Tibial artery (tissue), 4 donors: ENCODE measurements around the gene ACTR8.

ENCODE experiments used
- DNase-seq, 2 donors: peaks; one replicate each; pipeline ENCODE4 v3.0.0-alpha.2; 2019
- H3K27ac ChIP-seq, 2 donors: fragments of 200-600 bp; sonication (generic) in 1 of 2; 1 replicate in 1 of 2; 2 replicates in 1 of 2; pipeline ENCODE4 v1.5.1; 2018 to 2019; ENCODE audit warnings: mild to moderate bottlenecking in 1 of 2
- H3K27me3 ChIP-seq, 2 donors: fragments of 200-600 bp; sonication (generic) in 1 of 2; one replicate each; pipeline versions ENCODE4 v1.5.1 to v1.6.0; 2016 to 2019
- H3K36me3 ChIP-seq, 3 donors: fragments of 200-600 bp; sonication (generic) in 2 of 3; one replicate each; pipeline ENCODE4 v1.5.1; 2016 to 2019; ENCODE audit warnings: mild to moderate bottlenecking in 2 of 3
- H3K4me1 ChIP-seq, 4 donors: fragments of 200-600 bp; sonication (generic) in 2 of 4; 1 replicate in 3 of 4; 2 replicates in 1 of 4; pipeline ENCODE4 v1.5.1; 2016 to 2019
- H3K4me3 ChIP-seq, 2 donors: fragments of 200-600 bp; sonication (generic) in 1 of 2; 1 replicate in 1 of 2; 2 replicates in 1 of 2; pipeline ENCODE4 v1.5.1; 2018 to 2019; ENCODE audit warnings: mild to moderate bottlenecking in 2 of 2
- H3K9me3 ChIP-seq, 3 donors: fragments of 200-600 bp; sonication (generic) in 1 of 3; one replicate each; pipeline ENCODE4 v1.5.1; 2016 to 2019
- intact Hi-C: fragments of 100-400 bp; cut with DNase I; formaldehyde crosslinking; loops from one replicate; pipeline ENCODE4 v1.15.0; 2023; ENCODE audit warnings: low total_unique reads
- TF ChIP-seq, protein P1 (sequence below), 2 experiments: fragments of 200-600 bp in 1 of 2; fragments of 450-650 bp in 1 of 2; IDR thresholded peaks; one replicate each; pipeline ENCODE4 v1.5.1; 2017 to 2019; ENCODE audit warnings: antibody characterized with exemption in 2 of 2, mild to moderate bottlenecking in 1 of 2, moderate library complexity in 1 of 2

ACTR8 gene

GRCh38 chr3:53862241-53862640, 19.7 kb downstream of the ACTR8 start:
- Histone ChIP-seq H3K36me3 (peaks cover 44 to 88% (median 68%) of the 10 kb centered on the region in 3 donors), H3K27ac (no peak overlapping the region), H3K4me3 (no peak overlapping the region), H3K4me1 (no peaks in the 10 kb centered on the region), H3K27me3 (no peaks in the 10 kb centered on the region), H3K9me3 (no peaks in the 10 kb centered on the region)
- intact Hi-C loops = no loop called here
- TF ChIP-seq, protein P1, sequence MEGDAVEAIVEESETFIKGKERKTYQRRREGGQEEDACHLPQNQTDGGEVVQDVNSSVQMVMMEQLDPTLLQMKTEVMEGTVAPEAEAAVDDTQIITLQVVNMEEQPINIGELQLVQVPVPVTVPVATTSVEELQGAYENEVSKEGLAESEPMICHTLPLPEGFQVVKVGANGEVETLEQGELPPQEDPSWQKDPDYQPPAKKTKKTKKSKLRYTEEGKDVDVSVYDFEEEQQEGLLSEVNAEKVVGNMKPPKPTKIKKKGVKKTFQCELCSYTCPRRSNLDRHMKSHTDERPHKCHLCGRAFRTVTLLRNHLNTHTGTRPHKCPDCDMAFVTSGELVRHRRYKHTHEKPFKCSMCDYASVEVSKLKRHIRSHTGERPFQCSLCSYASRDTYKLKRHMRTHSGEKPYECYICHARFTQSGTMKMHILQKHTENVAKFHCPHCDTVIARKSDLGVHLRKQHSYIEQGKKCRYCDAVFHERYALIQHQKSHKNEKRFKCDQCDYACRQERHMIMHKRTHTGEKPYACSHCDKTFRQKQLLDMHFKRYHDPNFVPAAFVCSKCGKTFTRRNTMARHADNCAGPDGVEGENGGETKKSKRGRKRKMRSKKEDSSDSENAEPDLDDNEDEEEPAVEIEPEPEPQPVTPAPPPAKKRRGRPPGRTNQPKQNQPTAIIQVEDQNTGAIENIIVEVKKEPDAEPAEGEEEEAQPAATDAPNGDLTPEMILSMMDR (IDR thresholded peaks at IDR 0.05) = no peak
- no peak for DNase-seq

GRCh38 chr3:53860196-53860595, 21.8 kb downstream of the ACTR8 start:
- H3K4me3 ChIP-seq = no peak overlapping the region
- peaks cover 42 to 71% (median 55%) of the 10 kb centered on the region in 3 donors for H3K36me3 ChIP-seq
- no peak overlapping the region for H3K27ac ChIP-seq
- no peaks in the 10 kb centered on the region for H3K9me3 ChIP-seq
- no peak for DNase-seq
- TF ChIP-seq, protein P1 (IDR thresholded peaks at IDR 0.05) = no peak
- no peaks in the 10 kb centered on the region for H3K4me1 ChIP-seq
- intact Hi-C loops = no loop called here
- no peaks in the 10 kb centered on the region for H3K27me3 ChIP-seq

GRCh38 chr3:53859178-53859577, 22.8 kb downstream of the ACTR8 start:
- Histone ChIP-seq H3K9me3 (no peaks in the 10 kb centered on the region), H3K27ac (no peak overlapping the region), H3K4me3 (no peak overlapping the region), H3K27me3 (no peaks in the 10 kb centered on the region), H3K4me1 (no peaks in the 10 kb centered on the region), H3K36me3 (peaks cover 32 to 61% (median 45%) of the 10 kb centered on the region in 3 donors)
- TF ChIP-seq, protein P1 (IDR thresholded peaks at IDR 0.05) = no peak
- DNase-seq = no peak
- intact Hi-C loops = no loop called here

DNA sequence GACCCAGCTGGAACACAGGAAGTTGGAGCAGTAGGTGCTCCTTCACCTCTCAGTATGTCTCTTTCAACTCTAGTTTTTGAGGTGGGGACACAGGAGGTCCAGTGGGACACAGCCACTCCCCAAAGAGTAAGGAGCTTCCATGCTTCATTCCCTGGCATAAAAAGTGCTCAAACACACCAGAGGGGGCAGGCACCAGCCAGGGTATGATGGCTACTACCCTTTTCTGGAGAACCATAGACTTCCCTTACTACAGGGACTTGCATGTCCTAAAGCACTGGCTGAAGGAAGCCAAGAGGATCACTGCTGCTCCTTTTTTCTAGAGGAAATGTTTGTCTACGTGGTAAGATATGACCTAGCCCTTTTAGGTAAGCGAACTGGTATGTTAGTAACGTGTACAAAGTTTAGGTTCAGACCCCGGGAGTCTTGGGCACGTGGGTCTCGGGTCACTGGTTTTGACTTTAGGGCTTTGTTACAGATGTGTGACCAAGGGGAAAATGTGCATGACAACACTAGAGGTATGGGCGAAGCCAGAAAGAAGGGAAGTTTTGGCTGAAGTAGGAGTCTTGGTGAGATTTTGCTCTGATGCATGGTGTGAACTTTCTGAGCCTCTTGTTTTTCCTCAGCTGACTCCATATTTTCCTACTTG, 23.7 kb downstream of the ACTR8 start:
- H3K4me3 ChIP-seq = no peak overlapping the region
- peaks cover 22 to 51% (median 35%) of the 10 kb centered on the region in 3 donors for H3K36me3 ChIP-seq
- DNase-seq = no peak
- TF ChIP-seq, protein P1 (IDR thresholded peaks at IDR 0.05) = no peak
- H3K27me3 ChIP-seq = no peaks in the 10 kb centered on the region
- H3K4me1 ChIP-seq = no peaks in the 10 kb centered on the region
- H3K27ac ChIP-seq = no peak overlapping the region
- H3K9me3 ChIP-seq = no peaks in the 10 kb centered on the region
- intact Hi-C loops = no loop called here

DNA sequence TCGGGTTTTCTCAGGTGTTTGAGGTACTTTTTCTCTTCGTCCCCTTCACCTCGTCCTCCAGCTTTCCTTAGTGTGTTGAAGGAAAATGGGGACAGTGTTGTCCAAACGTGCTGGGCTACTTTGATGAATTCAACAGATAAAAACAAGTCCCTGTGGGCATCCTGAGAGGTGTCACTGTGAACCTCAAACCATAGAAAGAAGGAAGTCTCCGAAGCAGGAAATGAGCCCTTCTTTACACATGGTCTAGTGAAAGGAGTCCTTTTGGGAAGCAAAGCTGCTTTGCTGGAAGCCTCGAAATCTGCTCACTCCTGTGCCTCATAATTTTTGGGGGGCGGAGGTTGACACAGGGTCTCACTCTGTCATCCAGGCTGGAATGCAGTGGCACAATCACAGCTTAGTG, 25.0 kb downstream of the ACTR8 start:
- TF ChIP-seq, protein P1 (IDR thresholded peaks at IDR 0.05) = no peak
- intact Hi-C loops = no loop called here

More for the DNA sequence above, 25.0 kb downstream of the ACTR8 start:
- Histone ChIP-seq H3K27ac (no peak overlapping the region), H3K9me3 (no peaks in the 10 kb centered on the region), H3K36me3 (peaks cover 11 to 39% (median 23%) of the 10 kb centered on the region in 3 donors), H3K4me3 (no peak overlapping the region), H3K4me1 (no peaks in the 10 kb centered on the region), H3K27me3 (no peaks in the 10 kb centered on the region)
- DNase-seq = no peak
